T-helper 1 cell treated with Interleukin-12 subunit alpha and Interleukin-12 subunit beta and Interleukin-4 antibody, amounts not matched to agents 30 ng/mL and 1 ng/mL, for 36 hours (primary cell): ENCODE data around the gene IDS. TPM values are rescaled to one million over a fixed set of nuclear protein-coding genes. Genes with fewer than 3 reads are reported as not detected.

Source experiments
- intact Hi-C: fragments of 100-400 bp; cut with micrococcal nuclease; formaldehyde crosslinking; loops from one replicate; pipeline ENCODE4 v1.15.1; 2024
- total RNA-seq: library from RNA; stranded (reverse); gene quantifications from 2 replicates; pipeline ENCODE4 v1.2.3, GENCODE V29; 2022

The IDS gene
- total RNA-seq, 1 donor from 2014 or later = 96.6 TPM

- intact Hi-C loops = loop anchor here (5.0 kb wide), 1 partner anchor 74 kb away; no protein-coding TSS in a partner anchor
Observed at GRCh38 chrX:149528381-149528780, 23.3 kb upstream of the IDS start.

GRCh38 chrX:149527705-149528104 lies 22.6 kb upstream of the IDS start:
- intact Hi-C loops = loop anchor here (1.0 to 5.0 kb wide), 4 partner anchors 15 to 104 kb away; partner anchors contain the start of genes IDS and TMEM185A

GRCh38 chrX:149526318-149527033 lies 21.4 kb upstream of the IDS start:
- intact Hi-C loops = loop anchor here (1.0 to 5.0 kb wide), 4 partner anchors 14 to 105 kb away; partner anchors contain the start of genes IDS and TMEM185A

GRCh38 chrX:149525903-149526302 lies 20.8 kb upstream of the IDS start:
- intact Hi-C loops = loop anchor here (5.0 kb wide), 1 partner anchor 76 kb away; no protein-coding TSS in a partner anchor

- intact Hi-C loops = loop anchor here (5.0 kb wide), 1 partner anchor 77 kb away; no protein-coding TSS in a partner anchor
Observed at GRCh38 chrX:149525389-149525788, 20.3 kb upstream of the IDS start.

- intact Hi-C loops = loop anchor here (5.0 kb wide), 1 partner anchor 414 kb away; the partner anchor contains the start of gene EOLA2
Observed at GRCh38 chrX:149522916-149523315, 17.8 kb upstream of the IDS start.

- intact Hi-C loops = loop anchor here (1.0 to 5.0 kb wide), 2 partner anchors 9 to 416 kb away; partner anchors contain the start of gene EOLA2
Observed at GRCh38 chrX:149521438-149521837, 16.3 kb upstream of the IDS start.

GRCh38 chrX:149520636-149521277 lies 15.7 kb upstream of the IDS start:
- intact Hi-C loops = loop anchor here (1.0 to 5.0 kb wide), 2 partner anchors 8 to 417 kb away; partner anchors contain the start of gene EOLA2

- intact Hi-C loops = no loop called here
Observed at GRCh38 chrX:149518236-149518635, 13.1 kb upstream of the IDS start.

GRCh38 chrX:149517308-149517707 lies 12.2 kb upstream of the IDS start:
- intact Hi-C loops = no loop called here

GRCh38 chrX:149516604-149517003 lies 11.5 kb upstream of the IDS start:
- intact Hi-C loops = no loop called here

- intact Hi-C loops = no loop called here
Observed at GRCh38 chrX:149515954-149516602, 11.0 kb upstream of the IDS start.

- intact Hi-C loops = no loop called here
Observed at GRCh38 chrX:149513825-149514428, 8.8 kb upstream of the IDS start.

GRCh38 chrX:149512225-149512885 lies 7.2 kb upstream of the IDS start:
- intact Hi-C loops = loop anchor here (1.0 kb wide), 4 partner anchors 9 to 313 kb away; no protein-coding TSS in a partner anchor

GRCh38 chrX:149511081-149511480 lies 6.0 kb upstream of the IDS start:
- intact Hi-C loops = no loop called here

- intact Hi-C loops = no loop called here
Observed at GRCh38 chrX:149510386-149510785, 5.3 kb upstream of the IDS start.

- intact Hi-C loops = loop anchor here (5.0 to 10.0 kb wide), 3 partner anchors 856 to 1389 kb away; partner anchors contain the start of genes CD99L2, MAMLD1 and MTMR1
Observed at GRCh38 chrX:149508467-149508866, 3.4 kb upstream of the IDS start.

- intact Hi-C loops = loop anchor here (2.0 to 10.0 kb wide), 4 partner anchors 322 to 1391 kb away; partner anchors contain the start of genes CD99L2, MAMLD1 and MTMR1
Observed at GRCh38 chrX:149506349-149506748, 1.2 kb upstream of the IDS start.

GRCh38 chrX:149505671-149506070 lies 565 bp upstream of the IDS start:
- intact Hi-C loops = loop anchor here (1.0 to 10.0 kb wide), 8 partner anchors 22 to 1594 kb away; partner anchors contain the start of genes CD99L2, EOLA2, FMR1 and MAMLD1

- intact Hi-C loops = loop anchor here (2.0 to 10.0 kb wide), 4 partner anchors 34 to 1190 kb away; partner anchors contain the start of genes EOLA2, MAMLD1 and MTMR1
Observed at GRCh38 chrX:149504226-149504914, 736 bp downstream of the IDS start.
